MM.1S (cell line): ENCODE data around the gene HIPK1.

Experiments
- CTCF ChIP-seq: fragments of 300-600 bp; sonication (generic); IDR thresholded peaks from 2 replicates; pipeline ENCODE4 v1.5.1; 2016; ENCODE audit warnings: antibody characterized with exemption, low read length, mixed read lengths
- EZH2phosphoT487 ChIP-seq: fragments of 300-600 bp; sonication (generic); IDR thresholded peaks from 2 replicates; pipeline ENCODE4 v1.6.1; 2018; ENCODE audit warnings: antibody characterized with exemption, low read length

GRCh38 chr1:113934006-113934405 is 4.9 kb downstream of the HIPK1 start:
- TF ChIP-seq CTCF = no peak
- no peak for TF ChIP-seq EZH2phosphoT487
